Fibroblast of pulmonary artery (primary cell): ENCODE results near the gene MBP.

ENCODE experiments used
- DNase-seq: peaks from one replicate; pipeline ENCODE4 v3.0.0-alpha.2; 2010; ENCODE audit warnings: low read depth
- H3K4me3 ChIP-seq: replicated peaks from 2 replicates; pipeline ENCODE4 v1.5.1; 2011; ENCODE audit warnings: low read depth, mild to moderate bottlenecking, control low read depth, low read length, moderate library complexity
- TF ChIP-seq, protein P1 (sequence below): IDR thresholded peaks from 2 replicates; pipeline ENCODE4 v1.5.1; 2011; ENCODE audit warnings: mild to moderate bottlenecking, control low read depth, low read length, inconsistent platforms; ENCODE audit errors: missing control alignments

Gene MBP

DNA sequence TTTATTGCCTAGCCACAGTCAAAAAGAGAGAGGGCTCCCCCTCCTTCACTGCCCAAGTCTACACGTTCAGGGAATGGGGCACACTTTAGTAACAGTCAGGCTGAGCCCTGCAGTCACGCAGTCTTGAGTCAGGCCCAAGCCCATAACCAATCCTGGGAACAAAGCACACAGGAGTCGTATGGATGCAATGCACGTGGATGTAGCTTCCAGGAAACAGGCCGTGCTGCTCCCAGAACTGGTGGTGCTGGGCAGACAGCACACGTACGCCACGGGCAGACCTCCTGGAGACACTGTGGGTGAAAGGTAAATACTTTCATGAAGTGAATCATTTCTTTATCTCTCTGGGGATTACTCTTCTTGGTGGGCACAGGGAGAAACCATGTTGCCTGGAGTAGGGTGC is 30.0 kb upstream of the MBP start:
- DNase-seq = no peak

DNA sequence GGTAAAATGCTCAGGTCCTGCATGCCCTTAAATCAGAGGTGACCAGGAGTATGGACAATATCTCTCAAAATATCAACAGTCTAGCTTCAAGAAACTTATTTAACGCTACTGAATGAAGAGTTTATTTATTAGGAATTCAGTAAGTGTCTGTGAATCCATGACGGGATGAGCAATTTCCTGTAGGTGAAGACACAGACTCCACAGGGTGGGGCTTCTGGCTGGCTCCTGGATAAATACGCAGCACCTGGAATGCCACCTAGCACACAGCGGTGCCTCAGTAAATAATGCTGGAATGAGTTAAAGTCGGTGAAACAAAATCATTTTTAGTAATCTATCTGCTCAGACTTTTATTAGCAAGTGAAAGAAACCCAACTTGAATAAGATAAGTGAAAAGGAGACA is 29.4 kb upstream of the MBP start:
- no peak overlapping the region for H3K4me3 ChIP-seq
- no peak for DNase-seq
- TF ChIP-seq, protein P1, sequence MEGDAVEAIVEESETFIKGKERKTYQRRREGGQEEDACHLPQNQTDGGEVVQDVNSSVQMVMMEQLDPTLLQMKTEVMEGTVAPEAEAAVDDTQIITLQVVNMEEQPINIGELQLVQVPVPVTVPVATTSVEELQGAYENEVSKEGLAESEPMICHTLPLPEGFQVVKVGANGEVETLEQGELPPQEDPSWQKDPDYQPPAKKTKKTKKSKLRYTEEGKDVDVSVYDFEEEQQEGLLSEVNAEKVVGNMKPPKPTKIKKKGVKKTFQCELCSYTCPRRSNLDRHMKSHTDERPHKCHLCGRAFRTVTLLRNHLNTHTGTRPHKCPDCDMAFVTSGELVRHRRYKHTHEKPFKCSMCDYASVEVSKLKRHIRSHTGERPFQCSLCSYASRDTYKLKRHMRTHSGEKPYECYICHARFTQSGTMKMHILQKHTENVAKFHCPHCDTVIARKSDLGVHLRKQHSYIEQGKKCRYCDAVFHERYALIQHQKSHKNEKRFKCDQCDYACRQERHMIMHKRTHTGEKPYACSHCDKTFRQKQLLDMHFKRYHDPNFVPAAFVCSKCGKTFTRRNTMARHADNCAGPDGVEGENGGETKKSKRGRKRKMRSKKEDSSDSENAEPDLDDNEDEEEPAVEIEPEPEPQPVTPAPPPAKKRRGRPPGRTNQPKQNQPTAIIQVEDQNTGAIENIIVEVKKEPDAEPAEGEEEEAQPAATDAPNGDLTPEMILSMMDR = no peak

More for the DNA sequence above, 30.0 kb upstream of the MBP start:
- TF ChIP-seq, protein P1 = no peak
- H3K4me3 ChIP-seq = no peak overlapping the region

DNA sequence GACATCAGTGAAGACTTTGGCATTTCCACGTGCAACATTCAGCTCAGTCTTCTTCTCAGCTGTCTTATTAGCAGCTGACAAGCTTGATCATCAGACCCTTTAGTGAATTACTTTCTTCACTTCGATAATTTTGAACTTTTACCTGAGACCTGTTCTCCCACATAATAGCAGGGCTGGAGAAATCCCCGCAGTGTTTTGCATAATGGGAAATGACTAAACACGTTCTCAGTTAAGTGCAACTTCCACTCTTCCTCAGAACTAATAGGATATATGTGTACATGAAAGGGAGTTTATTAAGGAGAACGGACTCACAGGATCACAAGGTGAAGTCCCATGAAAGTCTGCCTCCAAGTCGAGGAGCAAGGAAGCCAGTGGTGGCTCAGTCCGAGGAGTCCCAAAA is 28.8 kb upstream of the MBP start:
- no peak overlapping the region for H3K4me3 ChIP-seq
- DNase-seq = no peak
- TF ChIP-seq, protein P1 = no peak

DNA sequence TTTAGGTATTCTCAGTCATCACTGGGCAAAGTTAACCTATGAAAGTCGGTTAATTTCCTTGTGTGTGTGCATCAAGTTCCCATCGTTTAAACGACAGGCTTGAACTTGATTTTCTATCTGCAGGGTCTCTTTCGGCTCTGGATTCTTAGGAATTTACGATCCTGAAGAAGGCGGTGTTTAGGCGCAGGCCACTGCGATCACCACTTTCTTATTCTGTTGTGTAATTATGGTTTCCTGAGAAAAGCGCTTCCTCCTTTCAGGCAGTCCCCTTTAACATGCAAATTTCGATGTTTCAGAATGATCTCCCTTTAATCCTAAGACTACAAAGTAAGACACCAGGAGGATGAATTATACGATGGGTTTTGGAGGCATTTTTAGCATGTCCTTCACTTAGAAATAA is 27.9 kb upstream of the MBP start:
- H3K4me3 ChIP-seq = no peak overlapping the region
- no peak for DNase-seq
- TF ChIP-seq, protein P1 = no peak

DNA sequence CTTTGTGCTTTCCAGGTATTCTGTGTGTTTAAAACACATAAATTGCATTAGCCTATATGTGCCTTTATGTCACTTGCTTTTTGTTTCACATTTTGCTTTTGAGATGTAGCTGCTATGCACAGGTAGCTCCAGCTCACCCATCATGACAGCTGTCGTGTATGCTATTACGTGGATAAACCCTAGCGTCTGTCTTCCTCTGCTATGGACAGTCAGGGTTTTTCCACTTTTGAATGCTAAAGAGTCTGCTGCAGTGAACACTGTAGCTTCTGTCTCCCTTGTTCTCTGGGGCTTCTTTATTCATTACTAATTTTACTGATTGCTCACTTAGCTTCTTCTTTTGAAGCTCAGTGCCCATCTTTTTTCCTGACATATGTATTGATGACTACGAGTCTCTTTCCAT is 24.7 kb upstream of the MBP start:
- no peak for DNase-seq
- TF ChIP-seq, protein P1 = no peak
- no peak overlapping the region for H3K4me3 ChIP-seq

DNA sequence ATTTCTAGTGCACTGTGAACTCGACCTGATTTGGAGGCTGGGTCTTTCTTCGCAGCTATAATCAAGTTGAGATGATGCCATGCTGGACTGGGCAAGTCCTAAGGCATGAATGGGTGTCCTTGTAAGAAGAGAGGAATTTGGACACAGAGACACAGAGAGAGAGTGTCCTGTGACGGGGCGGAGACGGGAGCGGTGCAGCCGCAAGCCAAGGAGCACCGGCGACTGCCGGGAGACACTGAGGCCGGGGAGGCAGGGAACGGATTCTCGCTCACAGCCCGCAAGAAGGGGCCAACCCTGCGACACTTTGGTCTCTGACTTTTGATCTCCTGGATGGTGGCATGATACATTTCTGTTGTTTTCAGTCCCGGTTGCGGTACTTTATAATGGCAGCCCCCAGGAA is 22.4 kb upstream of the MBP start:
- H3K4me3 ChIP-seq = no peak overlapping the region
- DNase-seq = no peak
- TF ChIP-seq, protein P1 = no peak

DNA sequence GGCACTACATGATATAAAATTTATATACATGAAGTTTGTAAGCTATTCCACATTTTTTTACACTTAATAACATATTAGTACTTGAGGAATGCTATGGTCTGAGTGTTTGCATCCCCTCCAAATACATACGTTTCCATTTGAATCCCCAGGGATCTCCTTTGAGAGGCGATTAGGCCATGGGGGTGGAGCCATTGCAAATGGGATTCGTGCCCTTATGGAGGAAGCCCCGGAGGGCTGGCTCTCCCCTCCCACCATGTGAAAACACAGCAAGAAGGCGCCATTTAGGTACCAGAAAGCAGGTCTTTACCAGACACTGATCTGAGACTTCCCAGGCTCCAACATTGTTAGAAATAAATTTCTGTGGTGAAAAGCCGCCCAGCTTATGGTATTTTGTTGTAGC is 20.8 kb upstream of the MBP start:
- TF ChIP-seq, protein P1 = no peak
- no peak overlapping the region for H3K4me3 ChIP-seq
- no peak for DNase-seq
